GM18870 (cell line): Measurements from ENCODE around the gene USH2A.
"Not testable (repeated sequence)": the region's sequence is repeated elsewhere in the genome, so short reads cannot be mapped to it uniquely, and the experiment has no call there.

Experiments
- ATAC-seq: cut with Tn5 transposase; IDR thresholded peaks from one replicate; pipeline ENCODE4 v1.9.1; 2021; ENCODE audit warnings: moderate library complexity; ENCODE audit not compliant: unreplicated experiment

Gene USH2A

DNA sequence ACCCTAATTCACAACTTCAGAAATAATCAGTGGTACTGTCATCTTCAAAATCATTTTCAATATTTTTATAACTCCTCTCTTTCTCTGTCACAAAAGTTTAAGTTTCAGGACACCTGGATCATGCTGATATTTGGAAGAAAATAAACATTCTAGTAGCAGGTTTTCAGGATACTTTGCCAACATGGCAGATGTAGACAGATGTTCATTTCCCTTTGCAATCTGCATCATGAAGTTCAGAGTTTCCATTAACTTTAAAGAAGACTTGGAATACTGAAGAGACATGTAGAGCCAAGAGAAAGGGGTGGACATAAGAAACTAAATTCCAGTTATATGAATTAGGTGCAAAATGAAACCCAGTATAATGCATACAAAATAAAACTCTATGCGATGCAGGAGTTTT is 218.1 kb downstream of the USH2A start:
- ATAC-seq = no peak

- ATAC-seq = no peak
Observed at GRCh38 chr1:216201946-216202345, 221.3 kb downstream of the USH2A start.

DNA sequence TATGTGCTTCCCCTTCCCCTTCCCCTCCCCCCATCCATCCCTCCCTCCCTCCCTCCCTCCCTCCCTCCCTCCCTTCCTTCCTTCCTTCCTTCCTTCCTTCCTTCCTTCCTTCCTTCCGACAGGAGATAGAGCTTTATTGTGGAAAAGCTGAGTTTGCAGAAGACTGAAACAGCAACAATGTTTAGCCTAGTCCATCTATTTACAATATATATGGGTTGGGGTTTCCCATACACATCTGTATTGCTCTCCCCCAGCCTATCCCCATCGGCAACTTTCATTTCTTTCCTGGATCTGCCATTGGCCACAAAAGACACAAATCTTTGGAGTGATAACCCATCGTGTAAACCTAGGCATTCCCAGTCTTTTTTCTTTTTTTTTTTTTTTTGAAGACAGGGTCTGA is 222.3 kb downstream of the USH2A start:
- ATAC-seq = no peak

DNA sequence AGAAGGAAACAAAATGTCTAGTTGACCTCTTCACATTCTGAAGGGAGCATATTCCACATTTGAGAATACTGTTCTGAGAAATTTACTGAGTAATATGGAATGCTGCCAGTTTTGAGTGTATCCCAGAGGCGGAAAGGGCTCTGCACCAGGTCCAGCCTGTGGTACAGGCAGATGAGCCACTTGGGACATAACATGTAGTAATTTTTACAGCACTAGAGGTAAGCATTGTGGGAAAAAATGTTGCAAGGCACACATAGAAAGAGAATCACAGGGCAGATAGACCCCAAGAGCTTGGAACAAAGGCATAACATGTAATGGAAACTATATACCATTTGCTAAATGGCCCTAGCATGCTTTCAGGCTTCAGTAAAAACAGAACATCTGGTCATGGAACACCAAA is 228.5 kb downstream of the USH2A start:
- ATAC-seq = no peak

- no peak for ATAC-seq
Observed at GRCh38 chr1:216193839-216194443, 229.3 kb downstream of the USH2A start.

DNA sequence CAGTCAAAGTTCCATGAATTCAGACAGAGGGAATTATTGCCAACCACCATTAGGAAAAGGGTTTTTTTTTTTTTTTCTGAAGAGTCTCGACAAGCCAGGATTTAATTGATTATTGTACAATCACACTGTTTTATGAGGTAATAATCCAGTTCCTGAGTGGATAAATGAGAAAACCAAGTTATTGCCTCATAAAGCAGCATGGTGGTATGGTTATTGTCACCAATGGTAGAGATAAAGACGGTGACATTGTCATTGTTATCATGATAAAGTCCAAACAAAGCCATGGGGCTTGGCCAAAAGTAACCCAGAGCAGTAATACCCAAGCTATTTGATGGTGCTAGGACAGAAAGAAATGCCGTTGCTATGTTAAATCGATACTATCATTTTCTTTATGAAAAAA is 232.8 kb downstream of the USH2A start:
- no peak for ATAC-seq

DNA sequence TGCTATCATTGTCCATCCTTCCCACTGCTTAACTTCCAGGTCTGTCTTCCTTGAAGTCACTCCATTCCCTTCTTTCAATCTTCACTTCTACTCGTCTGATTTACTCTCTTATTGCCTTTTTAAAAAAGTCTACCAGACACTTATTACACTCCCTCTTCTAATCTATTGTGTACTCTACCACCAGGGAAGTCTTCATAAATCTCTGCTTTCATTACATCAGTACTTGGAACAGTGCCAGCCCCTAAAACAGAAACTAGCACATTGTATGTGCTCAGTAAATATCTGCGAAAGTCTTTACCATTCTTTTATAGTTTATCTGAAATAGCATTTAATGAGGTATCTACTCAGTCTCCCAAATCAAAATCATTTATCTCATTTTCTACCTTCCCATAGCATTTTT is 236.4 kb downstream of the USH2A start:
- no peak for ATAC-seq

DNA sequence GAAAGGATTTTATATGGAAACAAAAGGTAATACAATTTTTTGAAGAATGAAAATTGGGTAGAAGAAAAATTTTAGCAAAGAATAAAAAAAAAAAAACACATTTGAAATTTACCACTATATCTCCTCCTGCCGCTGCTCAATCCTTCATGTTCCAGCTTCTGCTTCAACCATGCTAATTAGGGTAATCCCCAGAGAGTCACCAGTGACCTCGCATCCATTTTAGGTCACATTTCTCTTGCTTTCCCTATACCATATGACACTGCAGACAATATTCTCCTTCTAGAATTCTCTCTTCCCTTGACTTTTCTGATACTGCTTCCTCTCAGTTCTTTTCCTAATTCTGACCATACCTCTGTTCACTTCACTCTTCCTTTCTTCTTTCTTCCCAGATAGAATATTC is 237.1 kb downstream of the USH2A start:
- no peak for ATAC-seq

DNA sequence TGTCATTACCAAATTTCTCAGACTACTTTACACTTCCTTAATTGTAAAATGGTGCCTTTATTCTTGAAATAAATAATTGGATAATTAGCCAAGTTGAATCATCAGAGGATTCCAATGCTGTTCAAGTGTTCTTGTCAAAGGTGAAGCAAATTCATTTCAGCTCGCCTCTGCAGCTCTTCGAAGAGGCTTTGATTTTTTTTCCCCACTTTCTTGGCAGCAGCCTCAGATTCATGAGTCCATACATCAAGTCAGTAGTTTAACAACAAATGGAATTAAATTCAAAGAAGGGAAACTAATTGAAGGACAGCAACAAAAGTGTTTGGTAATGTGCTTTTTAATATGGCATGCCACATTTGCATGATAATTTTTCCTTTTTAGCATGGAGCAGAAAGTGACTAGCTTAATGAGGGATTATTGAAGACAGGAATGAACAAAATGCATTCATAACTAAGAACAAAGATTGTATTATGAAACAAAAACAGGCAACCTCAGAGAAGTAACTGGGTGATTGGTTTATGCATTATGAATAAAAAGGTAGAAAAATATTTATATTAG is 239.0 kb downstream of the USH2A start:
- no peak for ATAC-seq

DNA sequence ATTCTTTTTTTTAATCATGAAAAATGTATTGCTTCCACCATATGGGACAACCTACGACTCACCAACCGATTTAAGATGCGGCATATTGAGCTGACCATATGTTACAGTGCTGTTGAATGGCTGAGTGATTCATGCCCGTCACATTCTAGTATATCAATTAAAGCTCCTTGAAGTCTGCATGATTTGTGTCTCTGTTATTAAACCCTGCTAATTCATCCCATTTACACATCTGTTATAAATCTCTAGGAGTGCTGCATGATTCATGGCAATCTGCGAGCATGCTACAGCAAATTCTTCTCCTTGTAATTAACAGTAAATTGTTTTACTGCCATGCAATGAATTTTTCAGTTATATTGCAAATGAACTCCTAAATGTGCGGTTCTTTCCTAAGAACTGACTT is 239.8 kb downstream of the USH2A start:
- no peak for ATAC-seq

DNA sequence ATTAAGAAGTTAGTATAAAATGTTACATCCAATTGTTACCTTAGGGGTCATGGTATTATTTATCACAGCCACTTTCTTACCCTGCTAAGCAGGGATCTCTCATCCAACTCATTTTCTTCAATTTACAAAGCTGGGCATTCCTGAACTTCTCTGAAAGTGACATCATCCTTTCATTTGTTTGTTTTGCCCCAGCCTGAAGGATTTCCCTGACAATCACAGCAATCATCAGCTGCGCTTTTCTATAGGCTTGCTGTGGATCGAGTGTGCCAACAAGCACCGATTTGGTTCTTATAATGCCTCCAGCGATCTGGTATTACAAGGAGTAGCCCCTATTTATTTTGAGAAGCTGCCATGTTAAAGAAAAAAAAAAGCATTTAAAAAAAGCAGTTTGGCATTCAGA is 240.2 kb downstream of the USH2A start:
- no peak for ATAC-seq

- ATAC-seq = no peak
Observed at GRCh38 chr1:216181590-216181989, 241.7 kb downstream of the USH2A start.

- no peak for ATAC-seq
Observed at GRCh38 chr1:216178281-216178680, 245.0 kb downstream of the USH2A start.

- ATAC-seq = no peak
Observed at GRCh38 chr1:216176970-216177369, 246.3 kb downstream of the USH2A start.

DNA sequence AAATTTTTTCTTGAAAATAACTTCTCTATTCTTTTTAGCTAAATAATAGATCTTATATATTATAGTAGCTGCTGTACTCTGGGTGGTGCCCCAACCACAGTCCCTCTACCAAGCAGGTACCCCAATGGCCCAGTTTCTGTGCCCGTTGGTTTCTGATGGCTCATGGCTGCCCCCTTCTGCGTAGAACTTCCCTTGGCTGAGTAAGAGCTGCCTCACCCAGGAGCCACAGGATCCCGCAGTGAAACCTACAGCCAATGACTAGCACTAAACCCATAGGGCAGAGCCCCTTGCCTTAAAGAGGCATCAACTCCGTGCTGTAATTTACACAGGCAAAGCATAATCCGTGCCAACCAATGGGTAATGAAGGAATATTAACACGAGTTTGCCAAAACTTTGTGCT is 247.5 kb downstream of the USH2A start:
- no peak for ATAC-seq

DNA sequence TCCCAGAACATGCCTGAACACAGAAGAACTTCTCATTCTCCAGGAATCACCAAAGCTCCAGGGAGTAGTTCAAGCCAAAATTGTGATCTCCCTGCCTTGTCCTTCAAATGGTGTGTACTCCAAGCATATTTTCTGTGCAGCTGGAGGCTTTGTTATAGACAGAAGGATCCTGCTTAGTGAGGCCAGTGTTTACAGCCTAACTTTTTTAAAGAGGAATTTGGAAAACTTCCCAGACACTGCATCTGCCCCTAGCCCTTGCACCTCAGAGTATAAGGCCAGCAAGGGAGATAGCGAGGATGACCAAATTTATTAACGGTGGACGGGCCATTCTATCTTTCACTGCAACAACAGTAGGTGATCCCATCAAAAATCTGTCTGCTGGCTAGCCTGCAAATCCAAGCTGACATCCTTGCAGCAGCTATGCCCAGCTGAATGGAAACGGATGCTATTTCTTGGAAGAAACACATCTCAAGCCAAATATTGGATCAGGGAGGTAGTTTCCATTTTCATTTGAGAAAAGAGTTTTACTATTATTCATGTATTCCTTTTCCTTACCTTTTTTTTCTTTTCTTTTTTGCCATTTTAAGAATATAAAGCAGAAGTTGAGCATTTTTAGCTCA is 249.8 kb downstream of the USH2A start:
- no peak for ATAC-seq

DNA sequence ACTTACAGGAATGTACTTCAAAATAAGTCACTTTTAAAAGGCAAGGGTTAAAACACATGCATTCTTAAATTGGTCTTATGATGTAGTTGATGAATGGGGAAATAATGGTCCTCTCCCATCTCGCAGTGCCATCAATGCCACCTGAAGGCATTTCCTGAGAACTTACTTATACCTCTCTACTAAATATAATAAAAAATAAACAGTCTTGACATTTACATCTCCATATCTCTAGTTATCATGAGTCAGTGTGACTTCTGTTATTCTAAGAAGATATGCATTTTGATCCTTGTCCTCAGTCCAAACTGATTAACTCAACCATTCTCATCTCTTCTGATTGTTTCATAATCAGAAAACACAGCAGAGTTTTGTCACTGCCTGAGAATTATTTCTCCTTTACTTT is 253.9 kb downstream of the USH2A start:
- ATAC-seq = no peak

- no peak for ATAC-seq
Observed at GRCh38 chr1:216168546-216168945, 254.7 kb downstream of the USH2A start.

DNA sequence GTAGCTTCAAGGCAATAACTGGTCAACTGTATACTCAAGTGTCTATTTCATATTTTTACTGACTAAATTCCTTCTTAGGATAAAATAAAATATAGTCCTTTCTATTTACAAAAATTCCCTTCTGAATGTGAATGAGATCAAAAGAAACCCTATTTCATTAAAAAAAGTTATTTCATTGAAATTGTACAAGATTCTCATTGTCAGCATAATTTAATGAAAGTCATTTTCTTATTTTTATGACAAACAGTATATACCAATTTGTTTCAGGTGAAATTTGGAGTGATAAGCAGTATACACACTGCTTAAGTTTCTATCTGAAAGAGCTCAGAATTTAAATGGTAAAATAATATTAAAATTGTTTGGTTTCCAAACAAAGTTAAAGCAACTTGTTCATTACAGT is 269.2 kb downstream of the USH2A start:
- ATAC-seq = no peak

DNA sequence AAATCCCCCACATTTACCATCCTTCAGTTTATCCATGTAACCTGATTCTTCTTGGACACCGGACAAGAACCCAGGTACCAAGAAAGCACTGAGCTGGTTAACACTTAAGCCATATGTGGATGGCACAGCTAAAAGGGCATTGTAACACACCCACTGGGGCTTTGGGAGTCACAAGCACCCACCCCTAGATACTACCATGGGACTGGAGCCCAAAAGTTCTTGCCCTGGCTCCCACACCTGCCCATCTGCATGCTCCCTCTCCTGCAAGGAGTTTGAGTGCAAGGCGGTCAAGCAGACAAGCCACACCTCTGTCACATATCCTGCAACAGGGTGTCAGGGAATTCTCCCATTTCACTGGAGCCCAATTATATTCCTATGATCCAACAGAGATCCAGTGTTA is 270.1 kb downstream of the USH2A start:
- no peak for ATAC-seq

- not testable (repeated sequence) for ATAC-seq
Observed at GRCh38 chr1:216145451-216146018, 277.7 kb downstream of the USH2A start.

- no peak for ATAC-seq
Observed at GRCh38 chr1:216144661-216145450, 278.4 kb downstream of the USH2A start.
